Upper lobe of left lung (tissue), 4 donors: ENCODE results near the gene MAML2.

ENCODE experiments used
- CTCF ChIP-seq, 6 experiments: fragments of 450-650 bp in 4 of 6; fragments of 200-600 bp in 2 of 6; sonication (generic) in 2 of 6; IDR thresholded peaks; one replicate each; pipeline ENCODE4 v1.5.1; 2016 to 2019; ENCODE audit warnings: antibody characterized with exemption in 6 of 6
- EP300 ChIP-seq, 4 donors: sonication (generic); formaldehyde crosslinking; IDR thresholded peaks; one replicate each; pipeline ENCODE4 v1.5.1; 2017; ENCODE audit warnings: antibody characterized with exemption in 4 of 4, control low read depth in 2 of 4
- POLR2A ChIP-seq, 4 donors: fragments of 450-650 bp; IDR thresholded peaks; one replicate each; pipeline ENCODE4 v1.5.1; 2016 to 2017; ENCODE audit warnings: antibody characterized with exemption in 4 of 4, mild to moderate bottlenecking in 2 of 4
- POLR2AphosphoS5 ChIP-seq, 2 donors: sonication (generic); formaldehyde crosslinking; IDR thresholded peaks; one replicate each; pipeline ENCODE4 v1.5.1; 2017; ENCODE audit warnings: antibody characterized with exemption in 2 of 2

- no peak for TF ChIP-seq CTCF (IDR thresholded peaks at IDR 0.05)
- TF ChIP-seq POLR2AphosphoS5 (IDR thresholded peaks at IDR 0.05) = no peak
- no peak for TF ChIP-seq POLR2A (IDR thresholded peaks at IDR 0.05)
- no peak for TF ChIP-seq EP300 (IDR thresholded peaks at IDR 0.05)
Observed at GRCh38 chr11:96035031-96035739, 307.8 kb downstream of the MAML2 start.
